HEK293 (cell line): Measurements from ENCODE around the gene RGS9.

Experiments used
- CTCF ChIA-PET: fragments of 350-600 bp; formaldehyde crosslinking; extraction: SDS; loops from one replicate; lab custom pipeline; 2021; ENCODE audit warnings: antibody characterized with exemption; lab: Yijun Ruan, JAX
- POLR2A ChIA-PET: fragments of 300-600 bp; formaldehyde crosslinking; extraction: SDS; loops from one replicate; lab custom pipeline; 2020; ENCODE audit warnings: antibody characterized with exemption, inconsistent platforms; lab: Yijun Ruan, JAX
- H3K27ac ChIP-seq: fragments of 200-500 bp; sonication (Bioruptor generic); 2 replicates; pipeline ENCODE4 v1.5.1; 2014; ENCODE audit warnings: low read depth, low read length, control low read depth, inconsistent platforms; ENCODE audit errors: extremely low read depth
- H3K36me3 ChIP-seq, 2 experiments: fragments of 200-500 bp in 1 of 2; sonication (Bioruptor generic) in 1 of 2; 1 replicate in 1 of 2; 2 replicates in 1 of 2; pipeline ENCODE4 v1.5.1; 2014 to 2017; ENCODE audit warnings: inconsistent platforms in 2 of 2, low read length in 2 of 2; ENCODE audit not compliant: control insufficient read depth in 2 of 2, insufficient read depth in 1 of 2
- H3K4me1 ChIP-seq: fragments of 200-500 bp; sonication (Bioruptor generic); 2 replicates; pipeline ENCODE4 v1.5.1; 2014; ENCODE audit warnings: mild to moderate bottlenecking, low read length, inconsistent platforms; ENCODE audit not compliant: control insufficient read depth, insufficient read depth
- H3K4me3 ChIP-seq: 2 replicates; pipeline ENCODE4 v1.5.1; 2011; ENCODE audit warnings: low read depth, mild to moderate bottlenecking, control low read depth, low read length, moderate library complexity
- H3K9me3 ChIP-seq: fragments of 200-500 bp; sonication (Bioruptor generic); 2 replicates; pipeline ENCODE4 v1.5.1; 2014; ENCODE audit warnings: low read depth, low read length, inconsistent platforms; ENCODE audit not compliant: control insufficient read depth, insufficient read depth
- GLIS1 ChIP-seq: fragments of 450-650 bp; formaldehyde crosslinking; IDR thresholded peaks from 2 replicates; pipeline ENCODE4 v1.5.1; 2016; ENCODE audit warnings: missing biosample characterization, missing genetic modification characterization
- HOXC10 ChIP-seq: sonication (generic); formaldehyde crosslinking; IDR thresholded peaks from 2 replicates; pipeline ENCODE4 v1.8.1; 2023; ENCODE audit warnings: mild to moderate bottlenecking, missing genetic modification reagents
- KLF1 ChIP-seq: fragments of 450-650 bp; formaldehyde crosslinking; IDR thresholded peaks from 2 replicates; pipeline ENCODE4 v1.5.1; 2016; ENCODE audit warnings: missing biosample characterization, missing genetic modification characterization
- KLF9 ChIP-seq: fragments of 450-650 bp; formaldehyde crosslinking; IDR thresholded peaks from 2 replicates; pipeline ENCODE4 v1.5.1; 2016; ENCODE audit warnings: missing biosample characterization, missing genetic modification characterization, low read depth
- MZF1 ChIP-seq: fragments of 450-650 bp; formaldehyde crosslinking; IDR thresholded peaks from 2 replicates; pipeline ENCODE4 v1.5.1; 2017; ENCODE audit warnings: missing biosample characterization, missing genetic modification characterization, borderline replicate concordance
- PRDM2 ChIP-seq: fragments of 450-650 bp; formaldehyde crosslinking; IDR thresholded peaks from 2 replicates; pipeline ENCODE4 v1.5.1; 2016; ENCODE audit warnings: missing biosample characterization, missing genetic modification characterization, borderline replicate concordance
- PRDM6 ChIP-seq: fragments of 450-650 bp; formaldehyde crosslinking; IDR thresholded peaks from 2 replicates; pipeline ENCODE4 v1.5.1; 2017; ENCODE audit warnings: missing biosample characterization, missing genetic modification characterization
- SP2 ChIP-seq: fragments of 450-650 bp; formaldehyde crosslinking; IDR thresholded peaks from 2 replicates; pipeline ENCODE4 v1.5.1; 2016; ENCODE audit warnings: missing biosample characterization, missing genetic modification characterization
- ZBTB20 ChIP-seq: fragments of 450-650 bp; formaldehyde crosslinking; IDR thresholded peaks from 2 replicates; pipeline ENCODE4 v1.5.1; 2016; ENCODE audit warnings: missing biosample characterization, missing genetic modification characterization
- ZBTB8A ChIP-seq: fragments of 450-650 bp; formaldehyde crosslinking; IDR thresholded peaks from 2 replicates; pipeline ENCODE4 v1.5.1; 2016; ENCODE audit warnings: missing biosample characterization, missing genetic modification characterization
- ZIC2 ChIP-seq: fragments of 450-650 bp; formaldehyde crosslinking; IDR thresholded peaks from 2 replicates; pipeline ENCODE4 v1.5.1; 2016; ENCODE audit warnings: missing biosample characterization, missing genetic modification characterization
- ZNF148 ChIP-seq: fragments of 450-650 bp; formaldehyde crosslinking; IDR thresholded peaks from 2 replicates; pipeline ENCODE4 v1.5.0; 2017; ENCODE audit warnings: missing biosample characterization, missing genetic modification characterization, borderline replicate concordance
- ZNF221 ChIP-seq: fragments of 450-650 bp; formaldehyde crosslinking; IDR thresholded peaks from 2 replicates; pipeline ENCODE4 v1.5.1; 2017; ENCODE audit warnings: missing biosample characterization, missing genetic modification characterization, borderline replicate concordance
- ZNF354C ChIP-seq: fragments of 450-650 bp; formaldehyde crosslinking; IDR thresholded peaks from 2 replicates; pipeline ENCODE4 v1.5.1; 2016; ENCODE audit warnings: missing biosample characterization, missing genetic modification characterization, low read depth, borderline replicate concordance
- ZNF362 ChIP-seq: fragments of 450-650 bp; formaldehyde crosslinking; IDR thresholded peaks from 2 replicates; pipeline ENCODE4 v1.5.1; 2016; ENCODE audit warnings: missing biosample characterization, missing genetic modification characterization
- ZNF548 ChIP-seq: fragments of 450-650 bp; formaldehyde crosslinking; IDR thresholded peaks from 2 replicates; pipeline ENCODE4 v1.5.1; 2016; ENCODE audit warnings: missing biosample characterization, missing genetic modification characterization
- ZNF549 ChIP-seq: fragments of 450-650 bp; IDR thresholded peaks from 2 replicates; pipeline ENCODE4 v1.5.1; 2018; ENCODE audit warnings: missing biosample characterization, missing genetic modification characterization, mild to moderate bottlenecking, inconsistent platforms, moderate library complexity
- ZNF555 ChIP-seq: fragments of 450-650 bp; formaldehyde crosslinking; conservative IDR thresholded peaks from 2 replicates; pipeline ENCODE4 v1.5.1; 2017; ENCODE audit warnings: missing biosample characterization, mild to moderate bottlenecking, missing genetic modification characterization, inconsistent platforms
- ZNF558 ChIP-seq: fragments of 450-650 bp; formaldehyde crosslinking; IDR thresholded peaks from 2 replicates; pipeline ENCODE4 v1.5.1; 2016; ENCODE audit warnings: missing biosample characterization, missing genetic modification characterization
- ZNF561 ChIP-seq: fragments of 450-650 bp; IDR thresholded peaks from 2 replicates; pipeline ENCODE4 v1.5.1; 2018; ENCODE audit warnings: missing biosample characterization, missing genetic modification characterization, borderline replicate concordance
- ZNF596 ChIP-seq: fragments of 450-650 bp; IDR thresholded peaks from 2 replicates; pipeline ENCODE4 v1.5.0; 2018; ENCODE audit warnings: missing biosample characterization, mild to moderate bottlenecking, missing genetic modification characterization, moderate library complexity
- ZNF621 ChIP-seq: fragments of 450-650 bp; formaldehyde crosslinking; IDR thresholded peaks from 2 replicates; pipeline ENCODE4 v1.5.1; 2017; ENCODE audit warnings: missing biosample characterization, missing genetic modification characterization
- ZNF645 ChIP-seq: fragments of 450-650 bp; formaldehyde crosslinking; IDR thresholded peaks from 2 replicates; pipeline ENCODE4; 2016; ENCODE audit warnings: missing biosample characterization, missing genetic modification characterization
- ZNF664 ChIP-seq: fragments of 450-650 bp; formaldehyde crosslinking; IDR thresholded peaks from 2 replicates; pipeline ENCODE4 v1.5.1; 2016; ENCODE audit warnings: missing biosample characterization, missing genetic modification characterization

RGS9 gene

GRCh38 chr17:65103431-65103830 lies 33.7 kb upstream of the RGS9 start:
- H3K36me3 ChIP-seq = peaks cover 0 to 27% of the 10 kb centered on the region in 2 experiments; a peak in 1 of 3 replicates
- H3K27ac ChIP-seq = no peak overlapping the region
- no peaks in the 10 kb centered on the region for H3K9me3 ChIP-seq
- H3K4me3 ChIP-seq = no peak overlapping the region
- ChIA-PET CTCF (interaction anchor here (0.6 to 2.8 kb wide), 6 partner anchors 23 to 101 kb away, joined by 3 to 14 read pairs (median 3); partner anchors contain the start of gene RGS9), POLR2A (interaction anchor here (0.6 to 1.1 kb wide), 2 partner anchors 20 to 29 kb away, joined by 3 to 5 read pairs; no protein-coding TSS in a partner anchor)
- H3K4me1 ChIP-seq = peaks cover 10% of the 10 kb centered on the region; the same call in 1 of the 2 replicates
- no peak for TF ChIP-seq ZNF362
- no peak for TF ChIP-seq ZNF221
- TF ChIP-seq ZNF558 = no peak
- TF ChIP-seq ZNF148 = no peak
- no peak for TF ChIP-seq ZNF621 (tag by site-specific recombination)
- TF ChIP-seq GLIS1 (tag by site-specific recombination) = no peak
- no peak for TF ChIP-seq KLF1 (tag by site-specific recombination)
- TF ChIP-seq ZNF555 = no peak
- TF ChIP-seq ZIC2 (tag by site-specific recombination) = no peak
- TF ChIP-seq ZNF645 (tag by site-specific recombination) = no peak
- TF ChIP-seq KLF9 (tag by site-specific recombination) = no peak
- TF ChIP-seq ZBTB20 (tag by site-specific recombination) = no peak
- no peak for TF ChIP-seq MZF1
- no peak for TF ChIP-seq PRDM6 (tag by site-specific recombination)
- TF ChIP-seq ZNF561 = no peak
- TF ChIP-seq ZNF354C (tag by site-specific recombination) = no peak
- no peak for TF ChIP-seq ZBTB8A (tag by site-specific recombination)
- no peak for TF ChIP-seq ZNF548 (tag by site-specific recombination)
- no peak for TF ChIP-seq ZNF596 (tag by site-specific recombination)
- TF ChIP-seq, all 188 proteins: peak for 0

- Histone ChIP-seq H3K27ac (no peak overlapping the region), H3K4me3 (no peak overlapping the region), H3K36me3 (peaks cover 0 to 29% of the 10 kb centered on the region in 2 experiments; a peak in 1 of 3 replicates), H3K4me1 (peaks cover 10% of the 10 kb centered on the region; the same call in 1 of the 2 replicates), H3K9me3 (no peaks in the 10 kb centered on the region)
- CTCF ChIA-PET = interaction anchor here (0.6 to 2.8 kb wide), 4 partner anchors 23 to 100 kb away, joined by 3 to 14 read pairs (median 4); partner anchors contain the start of gene RGS9
- POLR2A ChIA-PET = interaction anchor here (0.6 to 1.1 kb wide), 2 partner anchors 19 to 29 kb away, joined by 3 to 5 read pairs; no protein-coding TSS in a partner anchor
- TF ChIP-seq GLIS1 (tag by site-specific recombination) (peak; percentile 32; the same call in 1 of the 2 replicates), ZNF549 (tag by site-specific recombination) (no peak), ZNF664 (tag by site-specific recombination) (no peak), SP2 (no peak), ZNF555 (no peak), ZNF558 (no peak), PRDM2 (tag by site-specific recombination) (no peak), HOXC10 (CRISPR knock-in tag) (no peak)
Observed at GRCh38 chr17:65103896-65104295, 33.3 kb upstream of the RGS9 start.
